ENCODE results near the gene ECSIT.
"Not testable (repeated sequence)": the region's sequence is repeated elsewhere in the genome, so short reads cannot be mapped to it uniquely, and the experiment has no call there.

- TF ChIP-seq, protein P1, sequence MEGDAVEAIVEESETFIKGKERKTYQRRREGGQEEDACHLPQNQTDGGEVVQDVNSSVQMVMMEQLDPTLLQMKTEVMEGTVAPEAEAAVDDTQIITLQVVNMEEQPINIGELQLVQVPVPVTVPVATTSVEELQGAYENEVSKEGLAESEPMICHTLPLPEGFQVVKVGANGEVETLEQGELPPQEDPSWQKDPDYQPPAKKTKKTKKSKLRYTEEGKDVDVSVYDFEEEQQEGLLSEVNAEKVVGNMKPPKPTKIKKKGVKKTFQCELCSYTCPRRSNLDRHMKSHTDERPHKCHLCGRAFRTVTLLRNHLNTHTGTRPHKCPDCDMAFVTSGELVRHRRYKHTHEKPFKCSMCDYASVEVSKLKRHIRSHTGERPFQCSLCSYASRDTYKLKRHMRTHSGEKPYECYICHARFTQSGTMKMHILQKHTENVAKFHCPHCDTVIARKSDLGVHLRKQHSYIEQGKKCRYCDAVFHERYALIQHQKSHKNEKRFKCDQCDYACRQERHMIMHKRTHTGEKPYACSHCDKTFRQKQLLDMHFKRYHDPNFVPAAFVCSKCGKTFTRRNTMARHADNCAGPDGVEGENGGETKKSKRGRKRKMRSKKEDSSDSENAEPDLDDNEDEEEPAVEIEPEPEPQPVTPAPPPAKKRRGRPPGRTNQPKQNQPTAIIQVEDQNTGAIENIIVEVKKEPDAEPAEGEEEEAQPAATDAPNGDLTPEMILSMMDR (IDR thresholded peaks at IDR 0.05 in 8 of 11, conservative IDR thresholded peaks at IDR 0.05 in 3 of 11), result not testable (repeated sequence)
- TF ChIP-seq POLR2A, POLR2AphosphoS5 (IDR thresholded peaks at IDR 0.05): not testable (repeated sequence)
These were observed 53.6 kb downstream of the ECSIT start for GRCh38 chr19:11475343-11475742.
